ENCODE measurements around the gene ARHGEF11. TPM values are rescaled to one million over a fixed set of nuclear protein-coding genes. Genes with fewer than 3 reads are reported as not detected.

The ARHGEF11 gene
- total and polyA plus RNA-seq, 8 donors: 9.1 to 21.0 (median 12.3) TPM

DNA sequence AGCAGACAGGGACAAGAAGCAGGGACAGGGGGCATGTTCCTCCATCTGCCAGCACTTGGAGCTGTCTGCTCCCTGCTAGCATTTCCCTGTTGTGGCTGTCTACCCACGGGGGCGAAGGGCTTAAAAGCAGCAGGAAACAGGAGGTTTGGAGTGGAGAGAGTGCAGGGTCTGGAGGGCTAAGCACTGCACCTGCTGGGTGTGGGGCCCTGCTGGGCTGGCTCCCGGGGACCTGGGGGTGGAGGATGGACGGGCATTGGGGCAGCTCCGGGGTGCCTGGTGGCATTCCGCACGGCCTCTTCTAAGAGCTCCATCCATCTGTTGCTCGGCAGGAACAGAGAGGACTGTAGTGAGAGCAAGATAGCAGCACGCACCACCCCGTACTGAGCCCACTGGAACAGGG, 103.9 kb downstream of the ARHGEF11 start:
- no peak overlapping the region for H3K27ac ChIP-seq
- no peaks in the 10 kb centered on the region for H3K9me3 ChIP-seq
- no peak overlapping the region for H3K4me3 ChIP-seq
- 93 to 94% methylated on average over 10 of the region's 10 CpGs for WGBS, 2 donors
- FAIRE-seq: no peak
- peaks cover 0 to 66% (median 20%) of the 10 kb centered on the region in 3 donors for H3K36me3 ChIP-seq
- intact Hi-C loops (cut with DNase I): no loop called here
- H3K27me3 ChIP-seq: no peaks in the 10 kb centered on the region
- TF ChIP-seq, protein P1, sequence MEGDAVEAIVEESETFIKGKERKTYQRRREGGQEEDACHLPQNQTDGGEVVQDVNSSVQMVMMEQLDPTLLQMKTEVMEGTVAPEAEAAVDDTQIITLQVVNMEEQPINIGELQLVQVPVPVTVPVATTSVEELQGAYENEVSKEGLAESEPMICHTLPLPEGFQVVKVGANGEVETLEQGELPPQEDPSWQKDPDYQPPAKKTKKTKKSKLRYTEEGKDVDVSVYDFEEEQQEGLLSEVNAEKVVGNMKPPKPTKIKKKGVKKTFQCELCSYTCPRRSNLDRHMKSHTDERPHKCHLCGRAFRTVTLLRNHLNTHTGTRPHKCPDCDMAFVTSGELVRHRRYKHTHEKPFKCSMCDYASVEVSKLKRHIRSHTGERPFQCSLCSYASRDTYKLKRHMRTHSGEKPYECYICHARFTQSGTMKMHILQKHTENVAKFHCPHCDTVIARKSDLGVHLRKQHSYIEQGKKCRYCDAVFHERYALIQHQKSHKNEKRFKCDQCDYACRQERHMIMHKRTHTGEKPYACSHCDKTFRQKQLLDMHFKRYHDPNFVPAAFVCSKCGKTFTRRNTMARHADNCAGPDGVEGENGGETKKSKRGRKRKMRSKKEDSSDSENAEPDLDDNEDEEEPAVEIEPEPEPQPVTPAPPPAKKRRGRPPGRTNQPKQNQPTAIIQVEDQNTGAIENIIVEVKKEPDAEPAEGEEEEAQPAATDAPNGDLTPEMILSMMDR (IDR thresholded peaks at IDR 0.05): no peak
- DNase-seq: no peak
- ATAC-seq: no peak
- no peaks in the 10 kb centered on the region for H3K4me1 ChIP-seq

- H3K36me3 ChIP-seq: peaks cover 0 to 49% (median 20%) of the 10 kb centered on the region in 3 donors
- no peaks in the 10 kb centered on the region for H3K9me3 ChIP-seq
- H3K4me3 ChIP-seq: no peak overlapping the region
- 91 to 93% methylated on average over 13 of the region's 13 CpGs for WGBS, 2 donors
- ATAC-seq: no peak
- TF ChIP-seq, protein P1 (IDR thresholded peaks at IDR 0.05): no peak
- H3K27me3 ChIP-seq: no peaks in the 10 kb centered on the region
- intact Hi-C loops (cut with DNase I): no loop called here
- DNase-seq: peak in 1 of 6 donors; percentile 39
- no peak overlapping the region for H3K27ac ChIP-seq
- H3K4me1 ChIP-seq: no peaks in the 10 kb centered on the region
- no peak for FAIRE-seq
Measured at GRCh38 chr1:156939786-156940334, 105.7 kb downstream of the ARHGEF11 start.

GRCh38 chr1:156938813-156939212, 106.7 kb downstream of the ARHGEF11 start:
- WGBS, 2 donors: 70 to 75% methylated on average over 7 of the region's 7 CpGs
- no peak for DNase-seq
- Histone ChIP-seq H3K27me3 (no peaks in the 10 kb centered on the region), H3K27ac (no peak overlapping the region), H3K36me3 (peaks cover 0 to 40% (median 20%) of the 10 kb centered on the region in 3 donors), H3K4me3 (no peak overlapping the region), H3K9me3 (no peaks in the 10 kb centered on the region), H3K4me1 (no peaks in the 10 kb centered on the region)
- intact Hi-C loops (cut with DNase I): no loop called here
- FAIRE-seq: no peak
- TF ChIP-seq, protein P1 (IDR thresholded peaks at IDR 0.05): no peak
- no peak for ATAC-seq

DNA sequence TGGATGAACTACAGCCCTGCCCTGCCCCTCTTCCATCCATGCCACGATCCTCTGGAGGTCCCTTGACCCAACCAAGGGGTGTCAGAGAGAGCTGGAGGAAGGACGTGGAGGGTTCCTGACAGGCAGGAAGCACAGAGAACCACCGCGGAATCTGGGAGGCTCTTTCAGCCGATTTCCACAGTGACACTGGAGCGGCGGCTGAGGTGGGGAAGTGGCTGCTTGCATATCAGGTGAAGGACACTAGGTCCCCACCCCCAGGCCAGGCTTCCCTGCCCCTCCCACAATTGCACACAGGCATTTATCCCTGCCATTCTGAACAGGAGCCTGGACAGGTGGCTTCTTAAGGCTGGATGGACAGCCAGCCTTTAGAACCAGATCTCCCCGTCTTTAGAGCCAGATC, 107.7 kb downstream of the ARHGEF11 start:
- 80 to 82% methylated on average over 8 of the region's 8 CpGs for WGBS, 2 donors
- no peaks in the 10 kb centered on the region for H3K4me1 ChIP-seq
- H3K27ac ChIP-seq: no peak overlapping the region
- TF ChIP-seq, protein P1 (IDR thresholded peaks at IDR 0.05): no peak
- DNase-seq: no peak
- H3K36me3 ChIP-seq: peaks cover 0 to 32% (median 20%) of the 10 kb centered on the region in 3 donors
- FAIRE-seq: no peak
- no peaks in the 10 kb centered on the region for H3K27me3 ChIP-seq
- no peak overlapping the region for H3K4me3 ChIP-seq
- intact Hi-C loops (cut with DNase I): no loop called here
- no peaks in the 10 kb centered on the region for H3K9me3 ChIP-seq
- no peak for ATAC-seq

DNA sequence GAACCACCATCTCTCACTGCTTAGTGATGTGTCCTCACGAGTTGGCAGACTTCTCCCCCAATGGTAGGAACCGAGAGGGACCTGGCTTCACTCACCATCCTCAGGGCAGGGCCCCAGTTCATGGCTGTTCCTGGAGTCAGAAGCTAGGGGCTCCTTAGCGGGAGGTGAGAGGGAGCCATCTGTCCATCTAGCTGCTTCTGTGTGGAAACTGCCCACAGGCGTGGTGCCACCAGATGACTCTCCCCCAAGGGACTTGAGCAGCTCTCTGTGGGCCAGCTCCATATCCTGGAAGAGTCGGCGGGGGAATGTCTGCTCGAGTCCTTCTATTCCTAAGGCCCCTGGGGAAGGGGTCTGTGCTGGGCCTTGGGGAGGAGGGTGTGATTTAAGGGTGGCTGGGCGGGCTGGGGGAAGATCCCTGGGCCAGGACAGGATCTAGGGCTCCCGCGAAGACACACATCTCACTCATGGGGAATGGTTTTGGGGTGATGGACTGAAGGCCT, 108.8 kb downstream of the ARHGEF11 start:
- intact Hi-C loops (cut with DNase I): no loop called here
- ATAC-seq: no peak
- Histone ChIP-seq H3K27me3 (no peaks in the 10 kb centered on the region), H3K4me3 (no peak overlapping the region), H3K36me3 (peaks cover 0 to 29% (median 12%) of the 10 kb centered on the region in 3 donors), H3K9me3 (no peaks in the 10 kb centered on the region), H3K4me1 (no peaks in the 10 kb centered on the region), H3K27ac (no peak overlapping the region)
- TF ChIP-seq, protein P1 (IDR thresholded peaks at IDR 0.05): no peak
- DNase-seq: no peak
- 80 to 88% methylated on average over 10 of the region's 10 CpGs for WGBS, 2 donors
- no peak for FAIRE-seq

All from pancreas (tissue), 10 donors.